ENCODE measurements around the gene PPP4R3C. TPM values are rescaled to one million over a fixed set of nuclear protein-coding genes. Genes with fewer than 3 reads are reported as not detected.

Gene PPP4R3C
- total and polyA plus RNA-seq, 10 of the 15 experiments (the other 5 are each of a cell fraction or from before 2014, with no cell fraction given): 0.24 TPM; not detected in 9

DNA sequence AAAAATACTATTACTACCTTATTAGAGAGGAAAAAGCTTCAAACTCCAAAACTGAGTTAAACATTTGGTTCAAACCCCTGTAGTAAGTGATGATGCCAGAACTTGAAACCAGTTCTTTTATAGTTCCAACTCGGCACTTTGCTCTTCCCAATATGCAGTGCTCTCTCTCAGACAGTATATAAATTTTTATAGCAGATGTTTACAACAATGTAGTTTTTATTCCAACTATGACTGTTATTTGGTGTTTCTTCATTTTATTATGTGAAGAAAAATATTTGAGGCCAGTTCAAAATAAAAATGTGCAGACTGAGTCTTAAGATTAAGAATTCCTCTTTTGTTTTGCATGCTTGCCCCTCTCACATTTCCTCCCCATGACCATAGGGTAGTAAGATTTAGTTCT, 2.9 kb upstream of the PPP4R3C start:
- RAD21 ChIA-PET (ENCODE audit: unreplicated experiment): no interaction called here
- SMC1A ChIA-PET (ENCODE audit: uncharacterized antibody, unreplicated experiment): no interaction called here
- Histone ChIP-seq H3K9ac (ENCODE audit: control insufficient read depth, insufficient read depth, low read length) (no peak overlapping the region), H3K36me3 (ENCODE audit: control insufficient read depth in 2 of 2, insufficient read depth in 2 of 2, low read length in 1 of 2) (no peaks in the 10 kb centered on the region), H3K4me3 (no peak overlapping the region), H3K4me1 (ENCODE audit: control insufficient read depth, insufficient read depth, low read length) (no peaks in the 10 kb centered on the region), H4K20me1 (ENCODE audit: control insufficient read depth, insufficient read depth) (no peaks in the 10 kb centered on the region), H3K9me3 (replicated peaks; ENCODE audit: control insufficient read depth, insufficient read depth, low read length) (no peaks in the 10 kb centered on the region), H2AFZ (ENCODE audit: control insufficient read depth, low read depth, low read length) (no peak overlapping the region), H3K79me2 (ENCODE audit: control insufficient read depth, insufficient read depth, low read length) (no peaks in the 10 kb centered on the region), H3K27ac (ENCODE audit: control insufficient read depth, insufficient read depth) (no peak overlapping the region), H3K4me2 (ENCODE audit: control insufficient read depth, insufficient read depth) (no peak overlapping the region), H3K27me3 (replicated peaks in 1 of 2; ENCODE audit: control insufficient read depth in 2 of 2, insufficient read depth in 2 of 2, low read length in 1 of 2) (no peaks in the 10 kb centered on the region)
- POLR2A ChIA-PET: no interaction called here
- CTCF ChIA-PET: interaction anchor here (1.2 kb wide), 1 partner anchor 16 kb away, joined by 3 read pairs; no protein-coding TSS in a partner anchor
- in situ Hi-C loops (cut with MboI): no loop called here
- WGBS (ENCODE audit: insufficient coverage, insufficient replicate concordance, low lambda C conversion rate, missing lambda C conversion rate): 6% methylated on average over 1 of the region's 1 CpG
- BruUV-seq (replicated peaks): no TSS peak
- DNase-seq (ENCODE audit: low read depth, low spot score) (no peak), ATAC-seq (no peak), FAIRE-seq (no peak)
- TF ChIP-seq, protein P1, sequence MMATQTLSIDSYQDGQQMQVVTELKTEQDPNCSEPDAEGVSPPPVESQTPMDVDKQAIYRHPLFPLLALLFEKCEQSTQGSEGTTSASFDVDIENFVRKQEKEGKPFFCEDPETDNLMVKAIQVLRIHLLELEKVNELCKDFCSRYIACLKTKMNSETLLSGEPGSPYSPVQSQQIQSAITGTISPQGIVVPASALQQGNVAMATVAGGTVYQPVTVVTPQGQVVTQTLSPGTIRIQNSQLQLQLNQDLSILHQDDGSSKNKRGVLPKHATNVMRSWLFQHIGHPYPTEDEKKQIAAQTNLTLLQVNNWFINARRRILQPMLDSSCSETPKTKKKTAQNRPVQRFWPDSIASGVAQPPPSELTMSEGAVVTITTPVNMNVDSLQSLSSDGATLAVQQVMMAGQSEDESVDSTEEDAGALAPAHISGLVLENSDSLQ (IDR thresholded peaks at IDR 0.05): no peak
- TF ChIP-seq STAT3 (IDR thresholded peaks at IDR 0.05; ENCODE audit: low read depth, low read length) (no peak), MTA2 (IDR thresholded peaks at IDR 0.05; ENCODE audit: low read depth) (no peak), CHD1 (IDR thresholded peaks at IDR 0.05; ENCODE audit: low read depth, low read length) (no peak), BACH1 (IDR thresholded peaks at IDR 0.05; ENCODE audit: borderline replicate concordance) (no peak)
- intact Hi-C loops (cut with micrococcal nuclease; ENCODE audit: unreplicated experiment): no loop called here

DNA sequence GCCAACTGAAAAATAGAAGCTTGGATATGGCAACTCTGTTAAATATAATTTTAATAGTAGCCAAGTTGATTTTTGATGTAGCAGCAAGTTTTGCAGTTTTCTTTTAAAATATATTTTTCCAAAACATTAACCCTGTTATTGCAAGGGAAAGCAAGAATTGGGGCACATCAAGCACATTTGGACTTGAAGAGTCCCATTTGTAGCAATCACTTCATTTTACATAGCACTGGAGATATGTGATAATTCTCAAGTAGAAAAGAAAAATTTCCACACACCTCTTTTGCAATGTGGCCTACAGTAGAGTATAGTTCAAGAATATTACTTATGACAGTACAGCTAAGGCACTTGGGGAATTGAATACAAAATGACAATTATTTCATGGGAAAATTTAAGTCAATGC, 1.9 kb upstream of the PPP4R3C start:
- SMC1A ChIA-PET (ENCODE audit: uncharacterized antibody, unreplicated experiment): no interaction called here
- intact Hi-C loops (cut with micrococcal nuclease; ENCODE audit: unreplicated experiment): no loop called here
- TF ChIP-seq MYC (IDR thresholded peaks at IDR 0.05; ENCODE audit: insufficient read depth, insufficient read length, insufficient replicate concordance, low read length, severe bottlenecking): no peak
- TF ChIP-seq, protein P2, sequence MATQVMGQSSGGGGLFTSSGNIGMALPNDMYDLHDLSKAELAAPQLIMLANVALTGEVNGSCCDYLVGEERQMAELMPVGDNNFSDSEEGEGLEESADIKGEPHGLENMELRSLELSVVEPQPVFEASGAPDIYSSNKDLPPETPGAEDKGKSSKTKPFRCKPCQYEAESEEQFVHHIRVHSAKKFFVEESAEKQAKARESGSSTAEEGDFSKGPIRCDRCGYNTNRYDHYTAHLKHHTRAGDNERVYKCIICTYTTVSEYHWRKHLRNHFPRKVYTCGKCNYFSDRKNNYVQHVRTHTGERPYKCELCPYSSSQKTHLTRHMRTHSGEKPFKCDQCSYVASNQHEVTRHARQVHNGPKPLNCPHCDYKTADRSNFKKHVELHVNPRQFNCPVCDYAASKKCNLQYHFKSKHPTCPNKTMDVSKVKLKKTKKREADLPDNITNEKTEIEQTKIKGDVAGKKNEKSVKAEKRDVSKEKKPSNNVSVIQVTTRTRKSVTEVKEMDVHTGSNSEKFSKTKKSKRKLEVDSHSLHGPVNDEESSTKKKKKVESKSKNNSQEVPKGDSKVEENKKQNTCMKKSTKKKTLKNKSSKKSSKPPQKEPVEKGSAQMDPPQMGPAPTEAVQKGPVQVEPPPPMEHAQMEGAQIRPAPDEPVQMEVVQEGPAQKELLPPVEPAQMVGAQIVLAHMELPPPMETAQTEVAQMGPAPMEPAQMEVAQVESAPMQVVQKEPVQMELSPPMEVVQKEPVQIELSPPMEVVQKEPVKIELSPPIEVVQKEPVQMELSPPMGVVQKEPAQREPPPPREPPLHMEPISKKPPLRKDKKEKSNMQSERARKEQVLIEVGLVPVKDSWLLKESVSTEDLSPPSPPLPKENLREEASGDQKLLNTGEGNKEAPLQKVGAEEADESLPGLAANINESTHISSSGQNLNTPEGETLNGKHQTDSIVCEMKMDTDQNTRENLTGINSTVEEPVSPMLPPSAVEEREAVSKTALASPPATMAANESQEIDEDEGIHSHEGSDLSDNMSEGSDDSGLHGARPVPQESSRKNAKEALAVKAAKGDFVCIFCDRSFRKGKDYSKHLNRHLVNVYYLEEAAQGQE (IDR thresholded peaks at IDR 0.05; ENCODE audit: low read depth, low read length): no peak
- TF ChIP-seq, protein P3, sequence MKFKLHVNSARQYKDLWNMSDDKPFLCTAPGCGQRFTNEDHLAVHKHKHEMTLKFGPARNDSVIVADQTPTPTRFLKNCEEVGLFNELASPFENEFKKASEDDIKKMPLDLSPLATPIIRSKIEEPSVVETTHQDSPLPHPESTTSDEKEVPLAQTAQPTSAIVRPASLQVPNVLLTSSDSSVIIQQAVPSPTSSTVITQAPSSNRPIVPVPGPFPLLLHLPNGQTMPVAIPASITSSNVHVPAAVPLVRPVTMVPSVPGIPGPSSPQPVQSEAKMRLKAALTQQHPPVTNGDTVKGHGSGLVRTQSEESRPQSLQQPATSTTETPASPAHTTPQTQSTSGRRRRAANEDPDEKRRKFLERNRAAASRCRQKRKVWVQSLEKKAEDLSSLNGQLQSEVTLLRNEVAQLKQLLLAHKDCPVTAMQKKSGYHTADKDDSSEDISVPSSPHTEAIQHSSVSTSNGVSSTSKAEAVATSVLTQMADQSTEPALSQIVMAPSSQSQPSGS (IDR thresholded peaks at IDR 0.05; ENCODE audit: low read length): no peak
- TF ChIP-seq, protein P4, sequence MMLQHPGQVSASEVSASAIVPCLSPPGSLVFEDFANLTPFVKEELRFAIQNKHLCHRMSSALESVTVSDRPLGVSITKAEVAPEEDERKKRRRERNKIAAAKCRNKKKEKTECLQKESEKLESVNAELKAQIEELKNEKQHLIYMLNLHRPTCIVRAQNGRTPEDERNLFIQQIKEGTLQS (IDR thresholded peaks at IDR 0.05; ENCODE audit: borderline replicate concordance, extremely low read depth, low read depth, low read length): no peak
- no peak for TF ChIP-seq FOXK2 (IDR thresholded peaks at IDR 0.05)
- TF ChIP-seq SIX5 (IDR thresholded peaks at IDR 0.05; ENCODE audit: low read depth, low read length, severe bottlenecking): no peak
- no peak for TF ChIP-seq SRF (IDR thresholded peaks at IDR 0.05; ENCODE audit: low read depth in 2 of 2, low read length in 2 of 2)
- TF ChIP-seq ZNF622 (IDR thresholded peaks at IDR 0.05): no peak

More for the DNA sequence above, 1.9 kb upstream of the PPP4R3C start:
- Histone ChIP-seq H3K9ac (ENCODE audit: control insufficient read depth, insufficient read depth, low read length) (no peak overlapping the region), H4K20me1 (ENCODE audit: control insufficient read depth, insufficient read depth) (no peaks in the 10 kb centered on the region), H3K4me2 (ENCODE audit: control insufficient read depth, insufficient read depth) (no peak overlapping the region), H3K36me3 (ENCODE audit: control insufficient read depth in 2 of 2, insufficient read depth in 2 of 2, low read length in 1 of 2) (no peaks in the 10 kb centered on the region), H2AFZ (ENCODE audit: control insufficient read depth, low read depth, low read length) (no peak overlapping the region), H3K27ac (ENCODE audit: control insufficient read depth, insufficient read depth) (no peak overlapping the region), H3K9me3 (replicated peaks; ENCODE audit: control insufficient read depth, insufficient read depth, low read length) (no peaks in the 10 kb centered on the region), H3K79me2 (ENCODE audit: control insufficient read depth, insufficient read depth, low read length) (no peaks in the 10 kb centered on the region), H3K27me3 (replicated peaks in 1 of 2; ENCODE audit: control insufficient read depth in 2 of 2, insufficient read depth in 2 of 2, low read length in 1 of 2) (no peaks in the 10 kb centered on the region), H3K4me1 (ENCODE audit: control insufficient read depth, insufficient read depth, low read length) (no peaks in the 10 kb centered on the region), H3K4me3 (no peak overlapping the region)
- ChIA-PET CTCF (interaction anchor here (1.2 kb wide), 1 partner anchor 17 kb away, joined by 3 read pairs; no protein-coding TSS in a partner anchor), POLR2A (no interaction called here), RAD21 (ENCODE audit: unreplicated experiment) (no interaction called here)
- ATAC-seq (no peak), DNase-seq (ENCODE audit: low read depth, low spot score) (no peak), FAIRE-seq (no peak)
- in situ Hi-C loops (cut with MboI): no loop called here
- BruUV-seq (replicated peaks): no TSS peak

All from GM12878 (cell line).